ENCODE data around the gene PREX1. TPM values are rescaled to one million over a fixed set of nuclear protein-coding genes. Genes with fewer than 3 reads are reported as not detected.
"Not testable (repeated sequence)": the region's sequence is repeated elsewhere in the genome, so short reads cannot be mapped to it uniquely, and the experiment has no call there.

PREX1 gene
- total and polyA plus RNA-seq, 2 of the 4 experiments (the other 2 are of a cell fraction): 0.67 to 0.72 TPM

GRCh38 chr20:48775545-48775944 is 52.3 kb downstream of the PREX1 start:
- CTCF ChIA-PET; H2BK120ac ChIP-seq (ENCODE audit: low read depth, low read length); H3K79me1 ChIP-seq (ENCODE audit: low read depth in 1 of 2, low read length in 2 of 2); H3K9ac ChIP-seq (ENCODE audit: low read depth, low read length); ATAC-seq (ENCODE audit: low read depth); H2AFZ ChIP-seq (replicated peaks; ENCODE audit: low read length, poor library complexity); H3K4me3 ChIP-seq (ENCODE audit: insufficient read depth, low read depth, low read length); DNase-seq; H4K91ac ChIP-seq (ENCODE audit: insufficient read depth, low read depth, low read length); H3K4me2 ChIP-seq (ENCODE audit: low read depth, low read length); H2AK9ac ChIP-seq (replicated peaks; ENCODE audit: low read depth, low read length, poor library complexity); H3K56ac ChIP-seq (ENCODE audit: extremely low read depth, insufficient read depth, low read length); H3K27me3 ChIP-seq (ENCODE audit: control insufficient read depth, insufficient read depth, low read length); BruUV-seq (replicated peaks); intact Hi-C loops (cut with micrococcal nuclease); H3K9me3 ChIP-seq (ENCODE audit: control insufficient read depth, insufficient read depth, low read length); H4K8ac ChIP-seq (ENCODE audit: low read depth in 2 of 2, low read length in 2 of 2); H4K20me1 ChIP-seq (ENCODE audit: insufficient read depth, low read length); H3K9me1 ChIP-seq (ENCODE audit: insufficient read depth, low read length); POLR2A ChIA-PET (ENCODE audit: unreplicated experiment); dilution Hi-C loops (cut with HindIII; ENCODE audit: low sequenced_read_pairs, unreplicated experiment); H2BK15ac ChIP-seq (ENCODE audit: low read depth, low read length); H3K18ac ChIP-seq (ENCODE audit: low read depth, low read length); H3K14ac ChIP-seq (replicated peaks; ENCODE audit: low read depth, low read length); H2BK5ac ChIP-seq (ENCODE audit: low read depth, low read length, poor library complexity, severe bottlenecking); H2BK20ac ChIP-seq (ENCODE audit: low read depth, low read length); H3K36me3 ChIP-seq (ENCODE audit: control insufficient read depth, insufficient read depth, low read length); H3K23ac ChIP-seq (ENCODE audit: low read depth, low read length); H4K5ac ChIP-seq (ENCODE audit: low read depth, low read length); H3K4me1 ChIP-seq (ENCODE audit: control insufficient read depth, insufficient read depth, low read length); H3K27ac ChIP-seq (ENCODE audit: insufficient read depth, low read length); H3K4ac ChIP-seq (ENCODE audit: low read depth, low read length); H2AK5ac ChIP-seq (ENCODE audit: low read depth, low read length): not testable (repeated sequence)
- in situ Hi-C loops (cut with MboI; ENCODE audit: low sequenced_read_pairs): loop anchor here (25.0 kb wide), 1 partner anchor 112 kb away; no protein-coding TSS in a partner anchor
- no CpG with 5 or more reads among the region's 7 CpGs for WGBS, 2 experiments (ENCODE audit: extremely low coverage in 2 of 2, insufficient read length in 1 of 2)
